ENCODE data around the gene LCOR. TPM values are rescaled to one million over a fixed set of nuclear protein-coding genes. Genes with fewer than 3 reads are reported as not detected.

The LCOR gene
- total and polyA plus RNA-seq, 9 of the 15 experiments (the other 6 are each of a cell fraction or from before 2014, with no cell fraction given), result 3.6 to 25.2 (median 14.4) TPM

GRCh38 chr10:96857301-96858012 lies 25.4 kb downstream of the LCOR start:
- H4K20me1 ChIP-seq (replicated peaks; ENCODE audit: control insufficient read depth, insufficient read depth, low read length), result peaks cover 4% of the 10 kb centered on the region; the same call in 1 of the 2 replicates
- TF ChIP-seq, protein P1, sequence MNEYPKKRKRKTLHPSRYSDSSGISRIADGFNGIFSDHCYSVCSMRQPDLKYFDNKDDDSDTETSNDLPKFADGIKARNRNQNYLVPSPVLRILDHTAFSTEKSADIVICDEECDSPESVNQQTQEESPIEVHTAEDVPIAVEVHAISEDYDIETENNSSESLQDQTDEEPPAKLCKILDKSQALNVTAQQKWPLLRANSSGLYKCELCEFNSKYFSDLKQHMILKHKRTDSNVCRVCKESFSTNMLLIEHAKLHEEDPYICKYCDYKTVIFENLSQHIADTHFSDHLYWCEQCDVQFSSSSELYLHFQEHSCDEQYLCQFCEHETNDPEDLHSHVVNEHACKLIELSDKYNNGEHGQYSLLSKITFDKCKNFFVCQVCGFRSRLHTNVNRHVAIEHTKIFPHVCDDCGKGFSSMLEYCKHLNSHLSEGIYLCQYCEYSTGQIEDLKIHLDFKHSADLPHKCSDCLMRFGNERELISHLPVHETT (CRISPR knock-in tag; conservative IDR thresholded peaks at IDR 0.05 in 1 of 2, IDR thresholded peaks at IDR 0.05 in 1 of 2), result no peak
- TF ChIP-seq FOXA3 (CRISPR knock-in tag; conservative IDR thresholded peaks at IDR 0.05 in 1 of 2, IDR thresholded peaks at IDR 0.05 in 1 of 2) (no peak), MYC (IDR thresholded peaks at IDR 0.05; ENCODE audit: low read depth, low read length) (no peak), MYC (CRISPR knock-in tag; IDR thresholded peaks at IDR 0.05; ENCODE audit: borderline replicate concordance, low read depth) (no peak), ZSCAN32 (CRISPR knock-in tag; IDR thresholded peaks at IDR 0.05) (no peak), NCOA4 (IDR thresholded peaks at IDR 0.05; ENCODE audit: partially characterized antibody) (no peak), NR2C2 (CRISPR knock-in tag; IDR thresholded peaks at IDR 0.05) (no peak), NR2C2 (tag; IDR thresholded peaks at IDR 0.05) (no peak), ILF3 (IDR thresholded peaks at IDR 0.05; ENCODE audit: borderline replicate concordance) (no peak), COPS2 (conservative IDR thresholded peaks at IDR 0.05) (no peak), HEY1 (CRISPR knock-in tag; IDR thresholded peaks at IDR 0.05; ENCODE audit: borderline replicate concordance) (no peak), NELFE (IDR thresholded peaks at IDR 0.05; ENCODE audit: insufficient read depth, insufficient read length) (no peak), ZNF668 (CRISPR knock-in tag; IDR thresholded peaks at IDR 0.05) (no peak), POLR2AphosphoS5 (IDR thresholded peaks at IDR 0.05; ENCODE audit: control insufficient read depth, insufficient read depth, low read depth, low read length) (no peak), JUN (IDR thresholded peaks at IDR 0.05; ENCODE audit: borderline replicate concordance, low read depth, low read length) (no peak), JUN (CRISPR knock-in tag; IDR thresholded peaks at IDR 0.05; ENCODE audit: borderline replicate concordance) (no peak), NONO (IDR thresholded peaks at IDR 0.05; ENCODE audit: low read depth in 2 of 2, low read length in 1 of 2) (no peak), SMARCA5 (IDR thresholded peaks at IDR 0.05) (no peak)
- TF ChIP-seq, protein P2, sequence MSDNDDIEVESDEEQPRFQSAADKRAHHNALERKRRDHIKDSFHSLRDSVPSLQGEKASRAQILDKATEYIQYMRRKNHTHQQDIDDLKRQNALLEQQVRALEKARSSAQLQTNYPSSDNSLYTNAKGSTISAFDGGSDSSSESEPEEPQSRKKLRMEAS (CRISPR knock-in tag; IDR thresholded peaks at IDR 0.05), result no peak
- FAIRE-seq (peak; percentile 42), DNase-seq (ENCODE audit: extremely low read depth in 1 of 4, low spot score in 3 of 4) (peak in 1 of 4 experiments; percentile 7), ATAC-seq (peak; percentile 58; the same call in 2 of the 3 replicates)
- H3K27ac ChIP-seq (ENCODE audit: extremely low read depth, low read depth, low read length), result no peak overlapping the region
- H3K9me3 ChIP-seq (replicated peaks; ENCODE audit: control insufficient read depth, insufficient read depth, low read depth, low read length), result no peaks in the 10 kb centered on the region
- no peak overlapping the region for H2AFZ ChIP-seq (ENCODE audit: low read depth, low read length)
- H3K9me1 ChIP-seq (ENCODE audit: control insufficient read depth, insufficient read depth, low read length), result no peaks in the 10 kb centered on the region
- WGBS (ENCODE audit: insufficient coverage, low coverage, missing lambda C conversion rate), result 68% methylated on average over 4 of the region's 4 CpGs
- H3K79me2 ChIP-seq (ENCODE audit: control insufficient read depth, insufficient read depth, low read length), result peaks cover 90% of the 10 kb centered on the region
- ChIA-PET CTCF (ENCODE audit: low intra/inter-chr PET ratio) (no interaction called here), POLR2A (no interaction called here)
- H3K9ac ChIP-seq (ENCODE audit: insufficient read depth in 1 of 2, low read depth in 2 of 2, low read length in 2 of 2), result no peak overlapping the region
- no peak overlapping the region for H3K4me2 ChIP-seq (ENCODE audit: insufficient read depth, low read length)
- peaks cover 0 to 12% of the 10 kb centered on the region in 2 experiments; a peak in 3 of 5 replicates for H3K4me1 ChIP-seq (replicated peaks in 1 of 2; ENCODE audit: control insufficient read depth in 2 of 2, insufficient read depth in 2 of 2, low read length in 2 of 2)
- no peak overlapping the region for H3K4me3 ChIP-seq
- BruUV-seq (replicated peaks), result no TSS peak
- intact Hi-C loops (cut with micrococcal nuclease), result no loop called here
- in situ Hi-C loops (cut with MboI), result no loop called here
- H3K27me3 ChIP-seq (ENCODE audit: control insufficient read depth in 2 of 2, insufficient read depth in 2 of 2, low read length in 2 of 2), result no peaks in the 10 kb centered on the region
- peaks cover 7% of the 10 kb centered on the region; the same call in 2 of the 3 replicates for H3K36me3 ChIP-seq (ENCODE audit: control insufficient read depth, insufficient read depth, low read length)
